Activated T-helper 2 cell treated with anti-CD3 and anti-CD28 coated beads, Interferon-gamma antibody, Interleukin-2, Interleukin-4, amounts not matched to agents 10 μg/mL and 5 μg/mL and 100 μg/mL, durations not matched to agents 14 hours and 24 hours and 36 hours (primary cell): ENCODE results near the gene PYGL. TPM values are rescaled to one million over a fixed set of nuclear protein-coding genes. Genes with fewer than 3 reads are reported as not detected.

Experiments used
- DNase-seq: peaks from one replicate; pipeline ENCODE4 v3.0.0; 2021; ENCODE audit warnings: low spot score
- H3K27ac Mint-ChIP-seq: one replicate; pipeline ENCODE4 v1.8.0; 2021; ENCODE audit warnings: mixed read lengths
- H3K27me3 Mint-ChIP-seq: one replicate; pipeline ENCODE4 v1.8.0; 2021; ENCODE audit warnings: low read depth, mixed read lengths
- H3K36me3 Mint-ChIP-seq: one replicate; pipeline ENCODE4 v1.8.0; 2021; ENCODE audit warnings: low read depth, mixed read lengths
- H3K4me1 Mint-ChIP-seq: one replicate; pipeline ENCODE4 v1.8.0; 2021; ENCODE audit warnings: low read depth, mixed read lengths
- H3K4me3 Mint-ChIP-seq: one replicate; pipeline ENCODE4 v1.8.0; 2021; ENCODE audit warnings: low read depth, mild to moderate bottlenecking, moderate library complexity, mixed read lengths
- H3K9me3 Mint-ChIP-seq: one replicate; pipeline ENCODE4 v1.8.0; 2021; ENCODE audit warnings: mixed read lengths
- intact Hi-C: fragments of 100-400 bp; cut with micrococcal nuclease; formaldehyde crosslinking; loops from one replicate; pipeline ENCODE4 v1.15.1; 2023
- total RNA-seq: library from RNA; stranded (reverse); gene quantifications from 2 replicates; pipeline ENCODE4 v1.2.3, GENCODE V29; 2022

Gene PYGL
- total RNA-seq, 1 donor from 2014 or later = 2.1 TPM

DNA sequence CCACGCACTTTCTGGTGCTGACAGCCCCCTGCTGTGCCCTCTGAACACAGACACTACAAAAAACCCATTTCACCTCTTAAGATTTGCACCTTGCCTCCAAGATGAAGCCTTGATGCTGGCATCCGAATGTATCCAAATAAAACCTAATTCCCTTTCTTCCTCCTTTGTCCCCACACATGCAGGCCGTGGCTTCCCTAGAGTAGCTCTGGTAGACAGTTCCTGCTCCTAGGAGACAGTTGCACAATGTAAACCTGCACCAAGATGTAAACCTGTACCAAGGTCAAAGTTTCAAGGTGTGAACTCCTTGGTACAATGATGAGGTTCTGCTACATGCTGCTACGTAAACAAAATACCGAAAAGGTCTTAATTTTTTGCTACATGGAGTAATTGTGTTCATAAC lies 73.1 kb downstream of the PYGL start:
- intact Hi-C loops = no loop called here
- Mint-ChIP-seq H3K27ac (no peak overlapping the region), H3K36me3 (no peaks in the 10 kb centered on the region), H3K4me3 (no peak overlapping the region), H3K4me1 (peaks cover 21% of the 10 kb centered on the region), H3K9me3 (no peaks in the 10 kb centered on the region), H3K27me3 (peaks cover 71% of the 10 kb centered on the region)
- DNase-seq = no peak

DNA sequence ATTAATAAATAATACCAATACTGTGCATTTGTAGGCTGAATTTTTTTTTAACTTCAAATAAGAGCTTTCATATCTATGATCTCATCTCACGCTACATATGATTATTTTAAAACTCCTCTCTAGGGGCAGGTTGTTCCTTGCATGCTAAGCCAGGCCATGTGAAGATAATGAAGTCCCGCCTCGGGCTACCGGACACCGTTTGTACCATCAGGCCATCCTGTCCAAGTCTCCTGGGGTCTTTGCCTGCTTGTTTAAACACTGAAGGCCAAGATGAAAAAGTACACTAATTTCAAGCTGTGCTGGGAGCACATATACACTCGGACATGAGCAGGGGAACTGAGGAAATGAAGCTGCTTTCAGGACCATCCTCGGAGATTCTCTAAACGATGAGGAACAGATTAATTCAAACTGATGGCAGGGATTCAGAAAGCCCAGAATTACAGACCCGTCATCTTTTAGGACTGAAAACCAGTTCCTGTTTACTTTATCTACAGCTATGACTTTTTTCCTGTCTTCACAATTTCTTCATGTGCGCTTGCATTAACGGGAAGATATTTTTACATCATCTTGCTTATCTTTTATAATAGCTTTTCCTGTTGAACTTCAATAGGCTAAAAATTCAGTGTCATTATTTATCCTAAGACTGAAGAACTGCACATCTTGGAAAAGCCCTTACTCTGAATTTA lies 78.7 kb downstream of the PYGL start:
- DNase-seq = no peak
- H3K27me3 Mint-ChIP-seq = peaks cover 55% of the 10 kb centered on the region
- H3K27ac Mint-ChIP-seq = no peak overlapping the region
- H3K9me3 Mint-ChIP-seq = no peaks in the 10 kb centered on the region
- intact Hi-C loops = no loop called here
- no peak overlapping the region for H3K4me3 Mint-ChIP-seq
- H3K36me3 Mint-ChIP-seq = no peaks in the 10 kb centered on the region
- H3K4me1 Mint-ChIP-seq = peaks cover 8% of the 10 kb centered on the region

DNA sequence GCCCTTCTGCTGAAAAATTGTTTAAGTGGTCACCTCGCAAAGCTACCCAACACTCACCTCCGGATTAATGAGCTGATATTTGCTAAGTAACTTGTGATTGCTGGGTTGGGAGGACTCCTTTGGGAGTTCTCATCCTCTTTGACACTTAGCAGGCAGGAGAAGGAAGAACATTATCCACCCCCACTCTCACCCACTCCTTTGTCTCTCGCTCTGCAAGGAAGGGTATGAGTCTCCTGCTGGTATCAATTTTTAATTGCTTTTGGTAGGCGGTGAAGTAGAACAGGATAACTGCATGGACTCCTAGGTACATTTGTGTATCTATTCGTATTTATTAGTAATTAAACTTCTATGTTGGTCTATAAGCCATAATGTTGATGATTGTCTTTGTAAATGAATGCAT lies 79.3 kb downstream of the PYGL start:
- Mint-ChIP-seq H3K27me3 (peaks cover 49% of the 10 kb centered on the region), H3K36me3 (no peaks in the 10 kb centered on the region), H3K9me3 (no peaks in the 10 kb centered on the region), H3K4me1 (peaks cover 13% of the 10 kb centered on the region), H3K27ac (no peak overlapping the region), H3K4me3 (no peak overlapping the region)
- DNase-seq = no peak
- intact Hi-C loops = no loop called here

DNA sequence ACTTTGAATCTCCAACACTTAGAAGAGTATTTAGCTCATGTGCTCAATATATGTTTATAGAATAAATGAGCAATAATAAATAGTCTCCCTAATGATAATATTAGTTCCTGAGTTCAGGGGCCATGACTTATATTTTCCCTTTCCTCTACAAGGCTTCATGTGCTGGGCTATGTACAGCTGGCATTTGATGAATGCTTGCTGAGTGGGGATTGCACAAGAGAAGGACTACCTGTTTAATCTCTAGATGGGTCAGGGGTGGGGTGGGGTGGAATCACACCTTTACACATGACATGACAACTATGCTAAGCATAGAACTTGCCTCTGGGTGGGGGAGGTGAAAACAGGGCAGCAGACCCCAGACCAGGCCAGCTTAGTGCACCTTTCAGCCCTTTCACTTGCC lies 80.0 kb downstream of the PYGL start:
- peaks cover 43% of the 10 kb centered on the region for H3K27me3 Mint-ChIP-seq
- H3K4me3 Mint-ChIP-seq = no peak overlapping the region
- H3K36me3 Mint-ChIP-seq = no peaks in the 10 kb centered on the region
- H3K9me3 Mint-ChIP-seq = no peaks in the 10 kb centered on the region
- DNase-seq = no peak
- intact Hi-C loops = no loop called here
- H3K4me1 Mint-ChIP-seq = peaks cover 16% of the 10 kb centered on the region
- H3K27ac Mint-ChIP-seq = no peak overlapping the region

DNA sequence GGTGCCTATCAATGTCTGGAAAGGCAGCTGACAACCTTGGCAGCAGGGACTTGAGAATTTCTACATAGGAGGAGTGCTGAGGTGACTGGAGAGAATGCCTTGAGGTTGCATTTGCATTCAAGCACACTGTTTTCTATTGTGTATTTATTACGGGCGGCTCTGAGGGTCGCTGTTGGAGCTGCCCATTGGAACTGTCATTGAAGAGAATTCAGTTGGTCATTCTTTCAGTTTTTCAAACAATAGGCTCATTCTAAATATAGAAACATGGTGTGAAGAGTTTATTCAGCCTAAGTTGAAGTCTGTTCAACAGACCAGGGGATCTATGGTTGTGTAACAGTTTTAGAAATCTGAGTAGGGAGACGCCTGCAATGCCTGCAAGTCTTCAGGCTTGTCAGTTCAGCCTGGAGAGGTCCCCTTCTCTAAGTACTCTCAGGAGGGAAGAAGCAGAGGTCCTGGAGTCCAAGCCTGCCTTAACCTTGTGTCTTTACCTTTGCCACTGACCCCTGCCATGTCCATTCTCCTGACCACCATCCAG lies 82.2 kb downstream of the PYGL start:
- peaks cover 28% of the 10 kb centered on the region for H3K27me3 Mint-ChIP-seq
- intact Hi-C loops = no loop called here
- peaks cover 17% of the 10 kb centered on the region for H3K4me1 Mint-ChIP-seq
- no peak overlapping the region for H3K27ac Mint-ChIP-seq
- no peak for DNase-seq
- H3K4me3 Mint-ChIP-seq = no peak overlapping the region
- H3K9me3 Mint-ChIP-seq = no peaks in the 10 kb centered on the region
- no peaks in the 10 kb centered on the region for H3K36me3 Mint-ChIP-seq

DNA sequence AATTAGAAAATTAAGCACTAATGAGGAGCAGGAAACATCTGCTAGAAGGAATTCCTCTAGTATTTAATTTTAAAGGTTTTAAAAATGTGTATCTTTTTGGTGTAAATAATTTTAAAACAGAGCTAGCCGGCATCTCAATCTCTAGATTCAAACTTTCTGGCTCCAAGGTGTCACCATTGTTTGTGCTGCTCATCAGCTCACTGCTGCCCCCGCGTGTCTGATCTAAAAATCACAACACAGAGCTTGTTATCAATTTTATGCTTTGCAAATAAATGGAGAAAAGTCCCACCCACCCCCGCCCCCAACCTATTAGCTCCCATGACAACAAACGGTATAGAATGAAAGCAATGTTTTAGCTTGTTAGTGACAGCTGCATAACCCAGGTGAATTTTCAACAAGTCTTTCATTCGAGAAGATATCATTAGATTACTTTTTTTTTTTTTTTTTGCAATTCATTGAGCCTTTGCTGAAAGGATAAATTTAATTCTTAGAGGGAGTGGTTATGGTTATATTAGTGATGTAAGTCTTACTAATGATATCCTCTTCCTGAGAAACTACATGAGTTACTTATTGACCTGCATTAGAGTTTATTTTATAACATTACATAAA lies 83.7 kb downstream of the PYGL start:
- H3K27me3 Mint-ChIP-seq = peaks cover 19% of the 10 kb centered on the region
- peak overlapping the region; percentile 60 for H3K27ac Mint-ChIP-seq
- intact Hi-C loops = loop anchor here (1.0 to 2.0 kb wide), 5 partner anchors 14 to 317 kb away; no protein-coding TSS in a partner anchor
- no peaks in the 10 kb centered on the region for H3K9me3 Mint-ChIP-seq
- H3K4me3 Mint-ChIP-seq = peak overlapping the region; percentile 82
- DNase-seq = peak; percentile 80
- H3K4me1 Mint-ChIP-seq = peaks cover 14% of the 10 kb centered on the region
- H3K36me3 Mint-ChIP-seq = no peaks in the 10 kb centered on the region

DNA sequence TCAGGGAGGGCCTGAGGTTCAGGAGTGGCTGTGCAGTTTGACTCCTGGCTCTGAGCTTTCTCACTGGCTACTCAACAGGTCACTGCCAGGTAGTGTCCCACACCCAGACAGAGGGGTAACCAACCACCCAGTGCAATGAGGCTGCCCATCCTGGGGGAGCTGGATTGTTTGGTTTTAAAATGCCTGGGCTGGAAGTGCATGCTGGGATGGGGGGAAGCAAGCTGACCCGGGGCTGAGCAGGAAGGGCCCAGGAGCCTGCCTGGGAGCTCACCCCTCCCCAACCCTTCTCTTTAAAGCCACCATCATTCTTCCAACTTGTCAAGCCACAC lies 85.0 kb downstream of the PYGL start:
- H3K4me3 Mint-ChIP-seq = peak overlapping the region; percentile 39
- intact Hi-C loops = no loop called here

DNA sequence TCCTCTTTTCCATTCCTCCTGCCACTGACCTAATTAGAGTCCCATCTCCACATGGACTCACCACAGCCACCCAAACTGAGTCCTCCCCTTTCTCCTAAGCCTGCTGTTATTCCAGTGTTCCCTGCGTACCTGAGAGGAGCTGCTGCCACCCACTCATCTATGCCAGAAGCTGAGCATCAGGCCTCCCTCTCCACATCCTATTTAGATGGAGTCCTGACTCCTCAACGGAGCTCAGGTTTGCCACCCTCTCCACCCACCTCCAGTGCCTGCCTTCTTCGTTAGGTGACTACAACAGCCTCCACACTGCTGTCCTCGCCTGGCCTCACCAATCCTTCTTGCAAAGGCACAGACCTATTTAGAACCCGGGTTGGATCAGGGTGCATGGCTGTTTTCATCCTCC lies 87.6 kb downstream of the PYGL start:
- Mint-ChIP-seq H3K27ac (no peak overlapping the region), H3K4me3 (no peak overlapping the region)

More for the DNA sequence above, 85.0 kb downstream of the PYGL start:
- Mint-ChIP-seq H3K27me3 (peaks cover 10% of the 10 kb centered on the region), H3K36me3 (no peaks in the 10 kb centered on the region), H3K4me1 (peaks cover 16% of the 10 kb centered on the region), H3K27ac (no peak overlapping the region), H3K9me3 (no peaks in the 10 kb centered on the region)
- DNase-seq = no peak

DNA sequence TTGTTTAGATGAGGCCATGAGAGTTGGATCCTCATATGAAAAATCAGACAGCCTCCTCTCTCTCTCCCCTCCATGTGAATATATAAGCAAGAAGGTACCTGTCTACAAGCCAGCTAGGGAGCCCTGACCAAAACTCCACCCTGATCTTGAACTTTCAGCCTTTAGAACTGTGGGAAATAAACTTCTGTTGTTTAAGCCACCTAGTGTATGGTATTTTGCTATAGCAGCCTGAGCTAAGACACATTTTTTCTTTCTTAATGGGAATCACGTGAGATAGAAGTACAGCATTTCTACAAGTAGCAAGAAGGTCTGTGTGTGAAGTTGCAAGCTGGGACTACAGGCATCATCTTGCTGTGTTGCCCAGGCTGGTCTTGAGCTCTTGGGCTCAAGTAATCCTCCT lies 88.7 kb downstream of the PYGL start:
- H3K9me3 Mint-ChIP-seq = no peaks in the 10 kb centered on the region
- H3K27me3 Mint-ChIP-seq = peaks cover 2% of the 10 kb centered on the region
- no peaks in the 10 kb centered on the region for H3K36me3 Mint-ChIP-seq
- H3K4me3 Mint-ChIP-seq = no peak overlapping the region
- DNase-seq = no peak
- H3K4me1 Mint-ChIP-seq = peaks cover 16% of the 10 kb centered on the region
- intact Hi-C loops = no loop called here
- H3K27ac Mint-ChIP-seq = no peak overlapping the region

More for the DNA sequence above, 87.6 kb downstream of the PYGL start:
- peaks cover 5% of the 10 kb centered on the region for H3K27me3 Mint-ChIP-seq
- no peaks in the 10 kb centered on the region for H3K36me3 Mint-ChIP-seq
- intact Hi-C loops = no loop called here
- peaks cover 16% of the 10 kb centered on the region for H3K4me1 Mint-ChIP-seq
- H3K9me3 Mint-ChIP-seq = no peaks in the 10 kb centered on the region
- DNase-seq = no peak

Other genes starting within 250 kb of the PYGL start
- 43.0 and 45.1 TPM in 2 replicates for gene NIN, start 113.3 kb downstream of the PYGL start, total RNA-seq
- not detected in 2 replicates for gene ABHD12B, start 72.4 kb downstream of the PYGL start, total RNA-seq
- 0.46 TPM in 2 replicates for gene TRIM9, start 150.6 kb upstream of the PYGL start, total RNA-seq